SK-N-DZ (cell line): ENCODE results near the gene LRRC32.
"Not testable (repeated sequence)": the region's sequence is repeated elsewhere in the genome, so short reads cannot be mapped to it uniquely, and the experiment has no call there.

Experiments
- DNase-seq: peaks from one replicate; pipeline ENCODE4 v3.0.0-alpha.2; 2015; ENCODE audit warnings: low spot score

The LRRC32 gene

GRCh38 chr11:76629116-76629852 lies 41.3 kb downstream of the LRRC32 start:
- no peak for DNase-seq

DNA sequence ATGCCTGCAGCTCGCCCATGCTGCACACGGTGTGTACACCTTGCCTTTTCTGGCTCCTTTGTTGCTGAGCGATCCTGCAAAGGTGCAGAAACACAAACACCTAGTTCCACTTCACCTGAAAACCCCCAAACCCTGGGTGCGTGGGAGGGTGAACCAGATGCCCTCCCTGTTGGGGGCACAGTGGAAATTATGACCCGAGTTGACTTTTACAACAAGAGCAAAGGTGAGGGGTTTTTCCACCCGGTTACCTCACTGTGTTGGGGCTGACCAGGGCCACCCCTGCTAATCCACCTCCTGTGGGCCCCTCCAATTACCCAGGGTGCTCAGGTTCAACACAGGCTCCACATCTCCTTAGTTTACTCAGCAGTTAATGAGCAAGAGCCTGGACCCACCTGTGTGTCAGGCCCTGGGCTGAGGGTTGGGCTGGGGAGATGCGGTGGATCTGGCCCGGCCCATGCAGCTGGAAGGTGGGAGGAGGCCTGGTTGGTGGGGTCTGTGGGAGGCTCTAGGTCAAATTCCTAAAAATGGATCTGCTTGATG lies 42.1 kb downstream of the LRRC32 start:
- no peak for DNase-seq

DNA sequence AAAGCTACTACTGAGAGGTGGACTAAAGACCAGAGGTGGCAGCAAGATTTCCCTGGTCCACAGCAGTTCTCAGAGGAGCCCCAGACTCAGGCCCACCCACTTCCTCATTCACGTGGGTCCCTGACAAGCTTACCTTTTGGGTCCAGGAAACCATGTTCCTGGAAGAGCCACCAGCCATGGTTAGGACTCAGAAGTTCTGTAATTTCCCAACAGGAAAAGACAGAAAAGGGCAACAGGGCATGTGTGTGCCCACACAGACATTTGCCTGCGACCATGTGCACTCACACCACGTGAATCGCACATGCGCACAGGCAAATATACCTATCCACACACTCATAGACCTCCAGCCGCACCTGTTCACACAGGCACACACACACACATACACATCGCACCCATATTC lies 42.9 kb downstream of the LRRC32 start:
- DNase-seq = no peak

- no peak for DNase-seq
Measured at GRCh38 chr11:76626921-76627401, 43.6 kb downstream of the LRRC32 start.

- no peak for DNase-seq
Measured at GRCh38 chr11:76626266-76626665, 44.3 kb downstream of the LRRC32 start.

GRCh38 chr11:76625472-76626186 lies 44.9 kb downstream of the LRRC32 start:
- DNase-seq = no peak

- peak; percentile 98 for DNase-seq
Measured at GRCh38 chr11:76624500-76625379, 45.8 kb downstream of the LRRC32 start.

DNA sequence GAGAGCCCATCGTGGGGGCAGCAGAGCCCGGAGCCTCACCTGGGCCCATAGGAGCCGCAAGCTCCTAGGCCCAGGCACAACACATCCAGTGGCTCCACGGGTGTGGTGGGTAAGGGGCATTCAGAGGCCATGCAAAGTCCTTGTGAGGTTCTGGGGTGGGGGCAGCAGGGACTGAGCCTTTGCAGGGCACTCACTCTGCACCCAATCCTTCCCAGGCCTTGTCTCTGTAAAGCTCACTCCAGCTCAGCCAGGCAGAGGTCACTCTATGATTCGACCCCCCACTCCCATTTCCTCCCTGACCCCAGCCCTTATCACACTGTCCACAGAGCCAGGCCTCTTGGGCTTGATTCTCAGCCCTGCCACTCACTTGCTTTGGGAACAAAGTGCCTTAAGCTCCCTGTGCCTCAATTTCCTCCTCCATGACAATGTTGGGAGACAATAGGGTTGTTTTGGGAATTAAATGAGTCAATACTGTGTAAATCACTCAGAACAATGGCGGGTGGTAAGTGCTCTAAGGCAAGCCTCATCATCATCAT lies 46.6 kb downstream of the LRRC32 start:
- DNase-seq = no peak

GRCh38 chr11:76623171-76623883 lies 47.2 kb downstream of the LRRC32 start:
- no peak for DNase-seq

GRCh38 chr11:76622493-76623094 lies 48.0 kb downstream of the LRRC32 start:
- DNase-seq = no peak

GRCh38 chr11:76621868-76622267 lies 48.7 kb downstream of the LRRC32 start:
- no peak for DNase-seq

DNA sequence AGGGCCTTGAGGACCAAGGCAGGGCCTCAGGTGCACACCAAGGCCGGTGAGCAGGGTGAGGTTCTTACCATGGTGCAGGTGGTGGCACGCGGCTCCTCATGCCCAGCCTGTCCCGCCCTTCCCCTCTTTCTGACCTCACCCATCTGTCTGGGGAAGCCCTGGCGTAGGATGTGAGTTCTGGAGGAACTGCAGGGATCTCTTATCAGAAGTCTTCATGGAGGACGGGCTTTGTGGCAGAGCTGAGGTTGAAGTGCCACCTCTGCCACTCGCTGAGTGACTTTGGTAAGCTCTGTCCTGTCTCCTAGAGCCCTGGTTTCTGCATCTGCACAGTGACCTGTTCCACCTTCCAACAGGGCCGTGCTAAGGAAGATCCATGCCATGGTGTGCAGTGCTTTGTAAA lies 49.1 kb downstream of the LRRC32 start:
- DNase-seq = no peak

GRCh38 chr11:76620489-76620888 lies 50.1 kb downstream of the LRRC32 start:
- no peak for DNase-seq

DNA sequence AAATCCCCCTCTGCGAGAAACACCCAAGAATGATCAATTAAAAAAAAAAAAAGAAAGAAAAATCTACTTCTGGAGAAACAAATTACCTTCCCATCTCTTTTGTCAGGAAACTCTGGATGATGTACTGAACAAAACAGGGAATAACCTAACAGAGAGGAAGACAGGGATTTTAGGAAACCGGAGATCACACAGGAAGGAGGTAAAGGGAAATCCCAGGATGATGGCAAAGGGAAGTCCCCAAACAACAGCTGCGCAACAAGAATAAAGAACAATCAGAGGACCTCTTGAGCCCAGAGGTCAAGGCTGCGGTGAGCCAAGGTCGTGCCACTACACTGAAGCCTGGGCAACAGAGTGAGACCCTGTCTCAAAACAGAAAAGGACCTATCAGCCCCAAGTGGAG lies 50.7 kb downstream of the LRRC32 start:
- DNase-seq = not testable (repeated sequence)

DNA sequence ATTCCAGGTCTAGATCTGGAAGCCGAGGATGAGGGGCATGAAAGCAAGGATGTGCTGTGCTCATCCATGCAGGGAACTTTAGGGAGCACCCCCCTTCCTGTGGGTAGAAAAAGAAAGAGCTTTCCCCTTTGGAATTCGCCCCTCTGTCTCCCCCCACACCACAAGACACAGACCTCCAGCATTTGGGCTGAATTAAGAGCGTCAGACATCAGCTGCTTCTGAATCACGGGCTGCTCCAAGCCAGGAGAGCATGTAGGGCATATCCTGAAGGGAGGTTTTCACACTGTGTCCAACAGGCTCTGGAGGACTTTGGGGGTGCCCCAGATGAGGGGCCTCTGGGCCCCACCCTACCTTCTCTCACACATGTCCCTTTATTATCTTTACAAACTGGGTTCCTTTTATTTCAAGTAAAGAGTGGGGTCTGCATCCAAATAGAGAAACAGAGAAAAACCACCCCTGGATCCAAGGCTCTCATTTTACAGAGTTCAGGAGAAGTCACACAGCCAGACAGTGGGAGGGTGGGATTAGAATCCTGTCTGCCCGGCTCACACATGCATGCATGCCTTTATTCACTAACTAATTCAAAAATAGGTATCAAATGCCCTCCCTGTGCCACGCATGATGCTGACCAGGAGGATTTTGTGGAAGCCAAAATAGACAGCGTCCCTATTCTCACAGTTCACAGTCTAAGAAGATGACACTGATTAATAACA lies 52.8 kb downstream of the LRRC32 start:
- DNase-seq = no peak

DNA sequence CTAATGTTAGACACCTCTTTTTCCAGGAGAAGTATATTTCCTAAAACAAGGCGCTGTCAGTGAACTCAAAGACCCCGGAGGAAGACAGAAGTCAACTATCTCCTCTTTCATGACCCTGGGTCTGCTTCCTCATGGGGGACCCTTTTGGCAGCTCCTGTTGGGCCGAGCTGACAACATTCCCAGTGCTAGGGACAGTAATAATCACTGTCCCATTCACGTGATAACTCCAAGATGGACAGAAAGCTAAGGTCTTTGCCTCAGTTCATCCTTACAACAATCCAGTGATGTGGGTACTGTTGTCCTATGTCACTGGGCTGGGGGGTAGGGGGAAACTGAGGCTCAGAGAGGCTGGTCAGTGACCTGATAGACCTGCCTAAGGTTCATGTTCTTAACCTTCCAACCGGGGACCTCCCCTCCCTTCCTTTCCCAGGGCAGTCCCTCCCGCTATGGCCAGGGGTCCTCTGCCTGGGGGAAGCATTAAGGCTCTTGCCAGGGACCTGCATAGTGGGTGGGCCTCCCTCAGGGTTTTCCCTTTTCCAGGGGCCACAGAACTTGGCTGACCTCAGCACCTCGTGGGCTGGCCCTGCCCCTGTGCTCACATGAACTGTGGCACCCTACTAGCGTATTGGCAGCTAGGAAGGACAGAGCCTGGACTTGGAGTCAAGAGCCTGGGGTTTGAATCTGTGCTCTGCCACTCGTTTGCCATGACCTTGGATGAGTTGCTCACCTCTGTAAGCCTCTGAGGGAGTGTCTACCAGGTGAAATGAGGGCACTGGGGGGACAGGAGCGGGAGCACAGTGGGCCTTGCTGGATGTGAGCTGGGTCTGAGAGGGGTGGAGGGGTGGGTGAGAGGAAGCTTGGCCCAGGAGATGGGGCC lies 53.6 kb downstream of the LRRC32 start:
- DNase-seq = no peak

GRCh38 chr11:76615950-76616349 lies 54.6 kb downstream of the LRRC32 start:
- DNase-seq = no peak

DNA sequence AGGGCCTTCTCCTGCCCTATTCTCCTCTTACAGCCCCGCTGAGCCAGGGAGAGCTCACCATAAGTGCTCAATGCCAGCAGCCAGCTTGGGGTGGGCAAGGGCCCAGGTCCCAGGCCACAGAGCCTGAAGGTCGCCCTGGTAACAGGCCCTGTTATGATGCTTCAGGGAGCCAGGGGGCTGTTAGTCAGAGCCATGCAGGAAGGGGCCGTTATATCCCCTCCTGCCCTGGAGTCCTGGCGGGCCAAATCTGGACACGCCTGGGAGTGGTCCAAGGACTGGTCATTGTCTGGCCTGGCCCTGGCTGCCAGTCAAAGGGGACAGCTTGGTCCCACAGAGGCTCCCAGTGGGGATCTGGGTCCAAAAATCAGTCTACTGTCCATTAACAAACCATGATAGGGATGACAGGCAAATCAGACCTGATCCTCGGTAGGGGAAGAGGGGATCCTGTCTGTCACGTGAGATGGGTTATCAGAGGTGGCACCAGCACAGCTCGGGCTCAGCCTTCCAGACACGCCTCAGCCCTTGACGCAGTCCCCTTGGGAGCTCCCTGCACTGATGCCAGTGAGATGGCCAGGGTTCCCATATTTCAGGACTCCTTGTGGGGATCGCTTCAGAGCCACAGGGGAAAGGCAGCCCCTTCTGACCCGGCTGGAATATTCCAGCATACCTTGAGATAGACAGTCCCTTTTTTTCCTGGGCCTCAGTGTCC lies 55.9 kb downstream of the LRRC32 start:
- no peak for DNase-seq
